Esophagus (tissue), 2 donors: ENCODE measurements around the gene TOB2. TPM values are rescaled to one million over a fixed set of nuclear protein-coding genes. Genes with fewer than 3 reads are reported as not detected.
A peak's percentile ranks its signal among the peaks of the same experiment; 100 is the strongest.

Experiments
- H3K27ac ChIP-seq, 2 donors: one replicate each; pipeline ENCODE4 v1.5.1; 2013; ENCODE audit warnings: low read depth in 2 of 2, mild to moderate bottlenecking in 2 of 2, inconsistent platforms in 1 of 2, low read length in 1 of 2, moderate library complexity in 1 of 2
- H3K27me3 ChIP-seq, 2 donors: one replicate each; pipeline ENCODE4 v1.6.1; 2013; ENCODE audit warnings: low read length in 2 of 2, control low read depth in 1 of 2, mild to moderate bottlenecking in 1 of 2; ENCODE audit not compliant: insufficient read depth in 2 of 2, control insufficient read depth in 1 of 2
- H3K36me3 ChIP-seq, 2 donors: one replicate each; pipeline ENCODE4 v1.6.1; 2013; ENCODE audit warnings: low read length in 1 of 2; ENCODE audit not compliant: control insufficient read depth in 2 of 2, insufficient read depth in 2 of 2
- H3K4me1 ChIP-seq, 2 donors: one replicate each; pipeline ENCODE4 v1.6.1; 2013; ENCODE audit warnings: low read length in 1 of 2; ENCODE audit not compliant: control insufficient read depth in 2 of 2, insufficient read depth in 2 of 2
- H3K4me3 ChIP-seq, 2 donors: one replicate each; pipeline ENCODE4 v1.5.1; 2013; ENCODE audit warnings: low read length in 2 of 2, mild to moderate bottlenecking in 2 of 2, low read depth in 1 of 2, moderate library complexity in 1 of 2
- H3K9me3 ChIP-seq, 2 donors: one replicate each; pipeline ENCODE4 v1.6.1; 2013; ENCODE audit warnings: mild to moderate bottlenecking in 2 of 2, low read depth in 1 of 2, low read length in 1 of 2, moderate library complexity in 1 of 2; ENCODE audit not compliant: control insufficient read depth in 2 of 2, insufficient read depth in 1 of 2
- WGBS, 2 donors: extraction: QIAGEN DNeasy Blood & Tissue Kit; methylation state at CpG; one replicate each; pipeline ENCODE4 v1.1.7; 2013; 5-methylcytosine and 5-hydroxymethylcytosine counted together
- polyA plus RNA-seq, 2 donors: library from polyadenylated mRNA; stranded (reverse); fragments of 200-250 nt; gene quantifications; one replicate each; pipeline ENCODE4 v1.2.3, GENCODE V29; 2013
- donor health status: healthy with polysubstance abuse.
- donor health status: Bipolar disorder and iron deficiency.

The TOB2 gene, protein sequence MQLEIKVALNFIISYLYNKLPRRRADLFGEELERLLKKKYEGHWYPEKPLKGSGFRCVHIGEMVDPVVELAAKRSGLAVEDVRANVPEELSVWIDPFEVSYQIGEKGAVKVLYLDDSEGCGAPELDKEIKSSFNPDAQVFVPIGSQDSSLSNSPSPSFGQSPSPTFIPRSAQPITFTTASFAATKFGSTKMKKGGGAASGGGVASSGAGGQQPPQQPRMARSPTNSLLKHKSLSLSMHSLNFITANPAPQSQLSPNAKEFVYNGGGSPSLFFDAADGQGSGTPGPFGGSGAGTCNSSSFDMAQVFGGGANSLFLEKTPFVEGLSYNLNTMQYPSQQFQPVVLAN
- 10 to 100 TPM; 10.7 to 11.1 TPM for polyA plus RNA-seq

DNA sequence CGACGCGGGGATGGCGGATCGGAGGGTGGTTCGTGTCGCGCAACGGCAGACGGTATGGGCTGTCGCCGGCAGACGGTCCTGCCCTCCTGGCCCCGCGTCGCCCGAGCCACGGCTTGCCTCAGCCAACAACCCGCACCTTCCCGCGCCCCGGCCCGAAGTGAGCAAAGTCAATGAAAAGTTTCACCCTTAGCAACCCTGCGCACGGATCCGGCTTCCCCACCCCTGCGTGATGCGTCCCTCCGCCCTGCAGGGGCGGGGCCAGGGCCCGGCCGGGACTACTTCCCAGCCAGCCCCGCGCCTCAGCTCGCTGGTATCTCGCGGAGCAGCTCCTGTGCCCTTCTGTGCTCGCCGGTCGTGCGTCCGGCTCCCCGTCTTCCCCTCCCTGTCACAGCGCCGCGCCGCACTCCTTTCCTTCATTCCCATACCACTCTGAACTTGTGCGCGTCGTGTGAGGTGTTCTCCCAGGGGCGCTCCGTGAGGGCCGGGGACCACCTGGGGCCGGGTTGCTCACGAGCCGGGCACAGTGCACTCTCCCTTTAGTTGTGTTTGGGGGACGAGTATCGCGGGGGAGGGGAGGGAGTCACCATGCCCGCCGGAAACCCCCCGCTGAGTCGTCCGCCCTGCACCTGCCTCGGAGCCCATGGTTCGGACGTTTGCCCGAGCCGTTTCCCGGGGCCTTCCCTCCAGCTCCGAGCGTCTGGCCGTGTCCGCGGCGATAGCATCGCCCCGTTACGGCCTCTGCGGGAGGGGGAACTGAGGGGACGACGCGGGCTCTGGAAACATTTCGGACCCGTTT lies at the start of gene TOB2:
TOB2 (minus strand) TSS at position 163 of the 796 bp plus-strand sequence. CDS start 9,456 bp downstream, outside the sequence.
- 0% methylated on average over 68 to 85 of the region's 85 CpGs for WGBS, 2 donors
- Histone ChIP-seq H3K36me3 (no peaks in the 10 kb centered on the region), H3K27ac (peak within 1 kb of the TSS; percentile 99 to 100), H3K4me1 (no peaks in the 10 kb centered on the region), H3K4me3 (peak within 1 kb of the TSS; percentile 88 to 98), H3K9me3 (no peaks in the 10 kb centered on the region), H3K27me3 (no peaks in the 10 kb centered on the region)

DNA sequence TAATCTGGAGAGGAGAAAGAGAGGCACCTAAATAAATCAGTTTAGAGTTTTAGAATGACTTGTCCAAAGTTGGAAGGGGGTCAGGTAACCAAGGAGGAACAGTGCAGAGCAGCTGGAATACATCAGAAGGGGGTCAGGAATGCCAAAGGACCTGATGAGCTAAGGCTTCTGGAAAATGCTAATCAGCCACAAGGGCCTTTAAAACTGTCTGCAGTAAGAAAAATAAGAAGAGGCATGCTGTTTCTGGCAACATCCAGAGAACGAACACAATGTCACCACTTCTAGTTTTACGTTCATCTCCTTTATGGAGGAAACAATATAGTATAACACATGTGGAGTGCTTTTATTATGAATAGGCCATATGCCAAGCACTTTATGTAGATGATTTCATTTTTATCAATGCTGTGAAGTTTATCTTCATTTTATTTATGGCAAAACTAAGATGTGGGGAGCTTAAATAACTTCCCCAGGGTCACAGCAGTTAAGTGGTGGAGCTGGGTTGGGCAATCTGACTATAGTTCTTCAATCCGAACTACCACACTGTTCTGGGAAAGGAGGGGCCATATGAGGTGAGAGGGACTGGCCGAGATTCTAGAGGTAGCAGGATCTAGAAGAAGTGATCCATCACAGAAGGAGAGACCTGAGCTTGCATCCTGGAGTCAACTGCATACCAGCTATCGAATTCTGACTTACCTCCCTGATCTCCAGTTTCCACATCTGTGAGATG lies 44.9 kb upstream of the TOB2 start:
- peaks cover 0 to 6% of the 10 kb centered on the region in 2 donors for H3K36me3 ChIP-seq
- no peaks in the 10 kb centered on the region for H3K9me3 ChIP-seq
- no peak overlapping the region for H3K27ac ChIP-seq
- peaks cover 0 to 3% of the 10 kb centered on the region in 2 donors for H3K4me1 ChIP-seq
- 71 to 72% methylated on average over 5 of the region's 5 CpGs for WGBS, 2 donors
- no peaks in the 10 kb centered on the region for H3K27me3 ChIP-seq
- no peak overlapping the region for H3K4me3 ChIP-seq

DNA sequence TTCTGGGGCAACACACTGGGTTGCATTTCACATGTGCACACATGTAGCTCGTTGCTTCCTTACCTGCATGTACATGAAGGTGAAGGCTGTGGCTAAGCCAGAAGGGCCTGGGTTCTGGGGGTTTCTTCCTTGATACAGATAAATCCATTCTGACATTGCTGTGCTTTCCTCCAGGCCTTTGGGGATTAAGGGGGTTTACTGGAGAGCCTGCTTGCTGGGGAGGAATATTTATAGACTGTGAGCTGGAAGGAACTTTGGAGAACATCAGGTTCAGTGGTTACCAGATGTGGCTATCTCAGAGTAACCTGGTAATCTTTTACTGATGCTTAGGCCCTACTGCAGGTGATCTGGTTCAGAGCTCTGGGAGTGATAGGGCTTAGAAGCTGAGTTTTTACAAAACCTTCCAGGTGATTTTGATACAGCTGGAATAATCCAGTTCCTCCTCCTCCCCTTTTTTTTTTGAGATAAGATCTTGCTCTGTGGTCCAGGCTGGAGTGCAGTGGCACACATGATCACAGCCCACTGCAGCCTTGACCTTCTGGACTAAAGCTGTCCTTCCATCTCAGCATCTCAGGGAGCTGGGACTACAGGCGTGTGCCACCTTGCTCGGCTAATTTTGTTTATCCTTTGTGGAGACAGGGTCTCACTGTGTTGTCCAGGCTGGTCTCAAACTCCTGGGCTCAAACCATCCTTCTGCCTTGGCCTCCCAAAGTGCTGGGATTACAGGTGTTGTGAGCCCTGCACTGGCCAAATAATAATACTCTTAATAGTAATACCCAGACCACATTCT lies 42.2 kb upstream of the TOB2 start:
- Histone ChIP-seq H3K4me3 (no peak overlapping the region), H3K9me3 (no peaks in the 10 kb centered on the region), H3K27me3 (no peaks in the 10 kb centered on the region), H3K4me1 (peaks cover 2 to 5% of the 10 kb centered on the region in 2 donors), H3K27ac (no peak overlapping the region), H3K36me3 (no peaks in the 10 kb centered on the region)
- WGBS, 2 donors = 70 to 72% methylated on average over 3 of the region's 3 CpGs

DNA sequence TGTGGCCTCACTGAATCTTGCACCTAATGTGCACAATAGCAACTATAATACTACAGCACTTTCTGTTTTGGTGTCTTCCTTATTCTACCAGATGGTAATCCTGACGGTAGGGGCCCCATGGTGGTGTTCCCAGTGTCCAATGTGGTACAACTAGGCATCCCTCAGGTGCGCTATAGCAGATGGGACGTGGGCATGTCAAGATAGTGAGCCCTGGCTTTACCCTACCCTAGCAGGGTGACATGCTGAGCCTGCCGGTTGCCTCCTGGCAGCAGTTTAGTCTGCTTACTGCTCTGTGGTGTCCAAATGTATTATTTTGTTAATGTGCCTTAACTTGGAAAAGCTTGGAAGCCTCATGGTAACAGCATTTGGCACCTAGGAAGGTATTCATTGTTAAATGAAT lies 41.5 kb upstream of the TOB2 start:
- no peaks in the 10 kb centered on the region for H3K9me3 ChIP-seq
- peaks cover 2 to 5% of the 10 kb centered on the region in 2 donors for H3K4me1 ChIP-seq
- H3K4me3 ChIP-seq = no peak overlapping the region
- no peaks in the 10 kb centered on the region for H3K36me3 ChIP-seq
- peak overlapping the region in 1 of 2 donors; percentile 42 for H3K27ac ChIP-seq
- H3K27me3 ChIP-seq = no peaks in the 10 kb centered on the region
- 73 to 83% methylated on average over 4 of the region's 4 CpGs for WGBS, 2 donors

DNA sequence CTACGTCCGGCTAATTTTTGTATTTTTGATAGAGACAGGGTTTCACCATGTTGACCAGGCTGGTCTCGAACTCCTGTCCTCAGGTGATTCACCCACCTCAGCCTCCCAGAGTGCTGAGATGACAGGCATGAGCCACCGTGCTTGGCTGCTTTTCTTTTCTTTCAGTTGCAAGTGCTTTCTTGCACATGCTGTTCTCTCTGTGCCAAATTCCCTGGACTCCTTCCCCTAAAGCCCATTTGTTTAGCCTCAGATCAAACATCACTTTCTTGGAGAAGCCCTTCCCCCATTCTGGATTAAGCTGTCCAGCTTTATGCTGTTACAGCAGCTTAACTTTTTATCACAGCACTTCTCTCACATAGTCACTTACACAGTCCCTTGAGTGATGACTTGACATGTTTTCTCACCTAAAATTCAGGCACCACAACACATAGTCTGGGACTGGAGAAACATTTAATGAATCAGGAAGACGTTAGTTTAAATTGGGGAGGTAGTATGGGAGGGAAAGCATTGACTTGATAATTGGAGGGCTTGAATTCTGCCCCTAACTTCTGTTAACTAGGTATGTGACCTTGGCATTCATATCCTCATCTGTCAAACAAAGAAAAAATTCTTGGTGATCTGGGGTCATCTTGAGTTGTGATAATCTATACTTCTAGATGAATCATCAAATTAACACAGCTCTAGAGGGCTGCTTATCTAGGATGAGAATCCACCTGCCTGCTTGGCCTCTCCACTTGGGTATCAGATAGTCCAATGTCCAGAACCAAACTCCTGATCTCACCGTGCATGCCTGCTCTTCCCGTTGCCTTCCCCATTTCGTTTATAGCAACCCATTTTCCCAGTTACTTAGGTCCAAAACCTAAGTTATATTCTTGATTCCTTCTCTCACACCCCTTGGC lies 40.7 kb upstream of the TOB2 start:
- H3K4me3 ChIP-seq = no peak overlapping the region
- H3K9me3 ChIP-seq = no peaks in the 10 kb centered on the region
- H3K36me3 ChIP-seq = no peaks in the 10 kb centered on the region
- WGBS, 2 donors = 60 to 65% methylated on average over 8 of the region's 8 CpGs
- H3K4me1 ChIP-seq = peaks cover 2 to 5% of the 10 kb centered on the region in 2 donors
- peak overlapping the region in 1 of 2 donors; percentile 42 for H3K27ac ChIP-seq
- H3K27me3 ChIP-seq = no peaks in the 10 kb centered on the region

DNA sequence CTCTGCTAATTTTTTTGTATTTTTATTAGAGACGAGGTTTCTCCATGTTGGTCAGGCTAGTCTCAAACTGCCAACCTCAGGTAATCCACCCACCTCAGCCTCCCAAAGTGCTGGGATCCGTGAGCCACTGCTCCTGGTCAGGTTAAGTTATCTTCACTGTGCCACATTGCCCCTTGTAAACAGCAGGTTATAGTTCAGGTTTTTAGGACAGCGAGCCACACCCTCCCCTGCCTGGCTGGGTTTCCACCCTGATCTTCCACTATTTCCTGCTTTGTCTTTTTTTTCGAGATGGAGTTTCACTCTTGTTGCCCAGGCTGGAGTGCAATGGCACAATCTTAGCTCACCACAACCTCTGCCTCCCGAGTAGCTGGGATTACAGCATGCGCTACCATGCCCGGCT lies 38.4 kb upstream of the TOB2 start:
- Histone ChIP-seq H3K27me3 (no peaks in the 10 kb centered on the region), H3K36me3 (peaks cover 0 to 5% of the 10 kb centered on the region in 2 donors), H3K4me1 (peaks cover 2 to 5% of the 10 kb centered on the region in 2 donors), H3K9me3 (no peaks in the 10 kb centered on the region), H3K4me3 (no peak overlapping the region), H3K27ac (peak overlapping the region in 1 of 2 donors; percentile 52)
- WGBS, 2 donors = 54 to 59% methylated on average over 7 of the region's 7 CpGs

DNA sequence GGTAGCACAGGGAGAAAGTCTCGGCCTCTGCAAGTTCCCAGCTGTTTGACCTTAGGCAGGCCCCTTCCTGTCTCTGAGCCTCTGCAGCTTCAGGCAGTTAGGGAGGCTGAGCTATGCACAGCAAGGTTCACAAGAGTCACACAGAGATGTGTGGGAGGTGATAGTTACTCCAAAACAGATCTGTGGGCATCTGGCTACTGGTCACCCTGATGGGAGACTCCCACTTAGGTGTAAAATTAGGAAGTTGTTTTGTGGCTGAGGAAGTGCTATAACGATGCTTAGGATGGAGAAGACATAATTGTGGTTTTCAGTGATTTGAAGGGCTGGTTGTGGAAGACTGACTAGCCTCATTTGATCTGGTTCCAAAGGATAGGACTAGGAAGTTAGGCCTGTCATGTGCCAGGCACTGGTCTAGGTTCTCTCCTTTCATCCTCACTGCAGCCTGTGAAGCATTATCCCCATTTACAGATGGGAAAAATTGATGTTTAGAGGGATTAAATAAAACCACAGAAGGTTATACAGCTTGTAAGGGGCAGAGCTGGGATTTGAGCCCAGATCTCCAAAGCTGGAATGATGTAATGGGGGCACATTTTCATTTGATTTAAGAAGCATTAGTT lies 35.8 kb upstream of the TOB2 start:
- H3K9me3 ChIP-seq = no peaks in the 10 kb centered on the region
- 39 to 42% methylated on average over 2 of the region's 2 CpGs for WGBS, 2 donors
- peaks cover 0 to 5% of the 10 kb centered on the region in 2 donors for H3K36me3 ChIP-seq
- H3K27ac ChIP-seq = peak overlapping the region; percentile 38 to 50
- no peaks in the 10 kb centered on the region for H3K27me3 ChIP-seq
- H3K4me1 ChIP-seq = peaks cover 2% of the 10 kb centered on the region in 2 donors
- H3K4me3 ChIP-seq = no peak overlapping the region

DNA sequence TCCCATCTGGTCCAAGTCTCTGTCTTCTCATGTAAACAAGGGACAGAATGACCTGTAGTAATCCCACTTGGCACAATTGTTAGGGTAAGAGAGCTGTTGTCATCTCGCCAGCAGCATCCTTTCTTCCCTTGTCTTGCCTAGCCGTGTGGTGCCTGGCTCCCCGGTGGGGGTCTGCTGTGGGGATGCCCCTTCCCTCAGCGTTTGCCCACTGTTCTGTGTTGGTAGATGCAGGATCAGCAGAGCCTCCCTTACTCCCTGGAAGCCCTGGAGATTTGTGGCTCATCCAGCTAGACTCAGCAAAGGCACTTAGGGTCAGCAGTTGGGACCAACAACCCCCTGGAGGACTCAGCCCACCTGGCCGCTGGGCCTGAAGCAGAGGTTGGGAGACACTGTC lies 35.3 kb upstream of the TOB2 start:
- Histone ChIP-seq H3K4me1 (peaks cover 2% of the 10 kb centered on the region in 2 donors), H3K27ac (peak overlapping the region; percentile 38 to 50), H3K9me3 (no peaks in the 10 kb centered on the region), H3K36me3 (peaks cover 0 to 5% of the 10 kb centered on the region in 2 donors), H3K4me3 (no peak overlapping the region), H3K27me3 (no peaks in the 10 kb centered on the region)
- WGBS, 2 donors = 61 to 70% methylated on average over 5 of the region's 5 CpGs
